Measurements from ENCODE around the gene ARFGAP2.

- TF ChIP-seq CTCF (IDR thresholded peaks at IDR 0.05; ENCODE audit: insufficient read depth, low read length) (no peak), REST (IDR thresholded peaks at IDR 0.05; ENCODE audit: insufficient replicate concordance, low read depth) (no peak)
Measured at GRCh38 chr11:47185305-47186075, 8.8 kb upstream of the ARFGAP2 start.

Data from HL-60 (cell line).